Type B pancreatic cell (in vitro differentiated cells): ENCODE results near the gene PSEN2. TPM values are rescaled to one million over a fixed set of nuclear protein-coding genes. Genes with fewer than 3 reads are reported as not detected.
"Not testable (repeated sequence)": the region's sequence is repeated elsewhere in the genome, so short reads cannot be mapped to it uniquely, and the experiment has no call there.

Experiments
- DNase-seq: peaks from one replicate; pipeline ENCODE4 v3.0.0; 2021; ENCODE audit warnings: mixed read lengths; ENCODE audit not compliant: unreplicated experiment; ENCODE audit errors: extremely low spot score
- H3K27ac Mint-ChIP-seq: 2 replicates; pipeline ENCODE4 v1.8.0; 2021; ENCODE audit warnings: mild to moderate bottlenecking, mixed read lengths
- H3K27me3 Mint-ChIP-seq: 2 replicates; pipeline ENCODE4 v1.8.0; 2021; ENCODE audit warnings: mixed read lengths
- H3K36me3 Mint-ChIP-seq: 2 replicates; pipeline ENCODE4 v1.8.0; 2021; ENCODE audit warnings: mixed read lengths
- H3K4me1 Mint-ChIP-seq: one replicate; pipeline ENCODE4 v1.8.0; 2021; ENCODE audit warnings: mixed read lengths; ENCODE audit not compliant: unreplicated experiment
- H3K4me3 Mint-ChIP-seq: 2 replicates; pipeline ENCODE4 v1.8.0; 2021; ENCODE audit warnings: mild to moderate bottlenecking, mixed read lengths
- H3K9me3 Mint-ChIP-seq: 2 replicates; pipeline ENCODE4 v1.8.0; 2021; ENCODE audit warnings: mixed read lengths
- total RNA-seq: library from RNA; stranded (reverse); gene quantifications from 2 replicates; pipeline ENCODE4 v1.2.1, GENCODE V29; 2021; ENCODE audit warnings: low replicate concordance
- TF ChIP-seq, protein P1 (sequence below): fragments of 200-600 bp; sonication (generic); conservative IDR thresholded peaks from 2 replicates; pipeline ENCODE4 v1.5.0; 2021; ENCODE audit warnings: antibody characterized with exemption, mild to moderate bottlenecking

Gene PSEN2
- total RNA-seq, 1 donor from 2014 or later: 22.6 TPM

DNA sequence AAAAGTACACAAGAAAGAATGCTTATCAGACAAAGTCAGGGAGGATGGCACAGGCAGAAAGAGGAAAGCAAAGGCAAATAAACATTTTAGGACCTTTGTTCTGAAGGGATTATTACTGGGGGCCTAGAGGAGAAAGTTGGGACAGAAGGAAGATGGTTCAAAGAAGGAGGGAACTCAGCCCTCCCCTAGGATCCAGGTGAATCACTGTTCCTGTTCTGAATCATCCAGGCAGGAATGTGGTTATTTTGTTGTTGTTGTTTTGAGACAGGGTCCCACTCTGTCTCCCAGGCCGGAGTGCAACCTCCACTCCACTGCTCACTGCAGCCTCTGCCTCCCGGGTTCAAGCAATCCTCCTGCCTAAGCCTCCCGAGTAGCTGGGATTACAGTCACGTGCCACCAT is 38.5 kb upstream of the PSEN2 start:
- Mint-ChIP-seq H3K4me3 (no peak overlapping the region), H3K9me3 (no peaks in the 10 kb centered on the region), H3K4me1 (peaks cover 8% of the 10 kb centered on the region), H3K36me3 (no peaks in the 10 kb centered on the region), H3K27ac (no peak overlapping the region), H3K27me3 (peaks cover 11% of the 10 kb centered on the region)
- TF ChIP-seq, protein P1, sequence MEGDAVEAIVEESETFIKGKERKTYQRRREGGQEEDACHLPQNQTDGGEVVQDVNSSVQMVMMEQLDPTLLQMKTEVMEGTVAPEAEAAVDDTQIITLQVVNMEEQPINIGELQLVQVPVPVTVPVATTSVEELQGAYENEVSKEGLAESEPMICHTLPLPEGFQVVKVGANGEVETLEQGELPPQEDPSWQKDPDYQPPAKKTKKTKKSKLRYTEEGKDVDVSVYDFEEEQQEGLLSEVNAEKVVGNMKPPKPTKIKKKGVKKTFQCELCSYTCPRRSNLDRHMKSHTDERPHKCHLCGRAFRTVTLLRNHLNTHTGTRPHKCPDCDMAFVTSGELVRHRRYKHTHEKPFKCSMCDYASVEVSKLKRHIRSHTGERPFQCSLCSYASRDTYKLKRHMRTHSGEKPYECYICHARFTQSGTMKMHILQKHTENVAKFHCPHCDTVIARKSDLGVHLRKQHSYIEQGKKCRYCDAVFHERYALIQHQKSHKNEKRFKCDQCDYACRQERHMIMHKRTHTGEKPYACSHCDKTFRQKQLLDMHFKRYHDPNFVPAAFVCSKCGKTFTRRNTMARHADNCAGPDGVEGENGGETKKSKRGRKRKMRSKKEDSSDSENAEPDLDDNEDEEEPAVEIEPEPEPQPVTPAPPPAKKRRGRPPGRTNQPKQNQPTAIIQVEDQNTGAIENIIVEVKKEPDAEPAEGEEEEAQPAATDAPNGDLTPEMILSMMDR: no peak
- DNase-seq: no peak

DNA sequence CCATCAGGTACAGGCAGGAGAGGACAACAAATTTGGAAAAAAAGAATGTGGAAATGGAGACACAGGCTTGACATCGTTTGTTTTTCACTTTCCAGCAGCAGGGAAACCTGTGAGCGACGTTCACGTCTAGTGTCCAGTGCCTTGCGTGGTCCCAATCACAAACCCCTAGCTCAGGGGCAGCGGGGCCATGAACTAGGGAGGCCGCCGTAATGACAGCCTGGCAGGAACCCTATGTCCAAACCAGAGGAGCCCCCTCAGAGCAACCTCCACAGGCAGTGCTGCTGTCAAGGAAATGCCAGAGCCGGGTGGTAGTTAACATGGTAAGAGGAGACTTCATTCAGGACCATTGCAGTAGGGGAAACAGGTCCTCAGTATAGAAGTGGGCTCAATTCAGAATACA is 37.8 kb upstream of the PSEN2 start:
- Mint-ChIP-seq H3K4me3 (no peak overlapping the region), H3K27ac (no peak overlapping the region), H3K4me1 (peaks cover 6% of the 10 kb centered on the region), H3K27me3 (peaks cover 11% of the 10 kb centered on the region), H3K36me3 (no peaks in the 10 kb centered on the region), H3K9me3 (no peaks in the 10 kb centered on the region)
- no peak for DNase-seq
- TF ChIP-seq, protein P1: no peak

DNA sequence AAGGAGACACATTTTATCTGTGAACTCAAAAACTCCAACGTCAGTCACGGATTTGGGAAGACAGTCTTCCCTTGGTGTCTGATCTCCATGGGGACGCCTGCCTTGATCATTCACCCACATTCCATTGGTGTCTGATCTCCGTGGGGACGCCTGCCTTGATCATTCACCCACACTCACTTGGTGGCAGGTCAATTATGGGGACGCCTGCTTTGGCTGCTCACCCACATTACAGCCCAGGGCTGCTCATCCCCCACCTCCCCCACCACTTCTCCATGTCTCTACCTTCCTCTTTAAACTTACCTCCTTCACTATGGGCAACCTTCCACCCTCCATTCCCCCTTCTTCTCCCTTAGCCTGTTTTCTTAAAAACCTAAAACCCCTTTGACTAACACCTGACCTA is 36.2 kb upstream of the PSEN2 start:
- DNase-seq, H3K27ac Mint-ChIP-seq, H3K36me3 Mint-ChIP-seq, H3K4me1 Mint-ChIP-seq, H3K9me3 Mint-ChIP-seq, H3K4me3 Mint-ChIP-seq: not testable (repeated sequence)
- H3K27me3 Mint-ChIP-seq: peaks cover 11% of the 10 kb centered on the region

DNA sequence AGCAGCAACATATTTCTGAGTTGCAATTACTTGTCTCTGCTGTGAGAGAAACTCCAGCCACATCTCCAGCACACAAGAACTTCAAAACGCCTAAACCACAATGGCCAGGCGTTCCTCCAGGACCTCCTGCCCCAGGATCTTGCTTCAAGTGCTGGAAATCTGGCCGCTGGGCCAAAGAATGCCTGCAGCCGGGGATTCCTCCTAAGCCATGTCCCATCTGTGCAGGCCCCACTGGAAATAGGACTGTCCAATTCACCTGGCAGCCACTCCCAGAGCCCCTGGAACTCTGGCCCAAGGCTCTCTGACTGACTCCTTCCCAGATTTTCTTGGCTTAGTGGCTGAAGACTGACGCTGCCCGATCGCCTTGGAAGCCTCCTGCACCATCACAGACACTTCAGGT is 35.0 kb upstream of the PSEN2 start:
- not testable (repeated sequence) for H3K36me3 Mint-ChIP-seq, H3K9me3 Mint-ChIP-seq, H3K4me3 Mint-ChIP-seq, DNase-seq, H3K4me1 Mint-ChIP-seq, H3K27ac Mint-ChIP-seq
- peaks cover 11% of the 10 kb centered on the region for H3K27me3 Mint-ChIP-seq

DNA sequence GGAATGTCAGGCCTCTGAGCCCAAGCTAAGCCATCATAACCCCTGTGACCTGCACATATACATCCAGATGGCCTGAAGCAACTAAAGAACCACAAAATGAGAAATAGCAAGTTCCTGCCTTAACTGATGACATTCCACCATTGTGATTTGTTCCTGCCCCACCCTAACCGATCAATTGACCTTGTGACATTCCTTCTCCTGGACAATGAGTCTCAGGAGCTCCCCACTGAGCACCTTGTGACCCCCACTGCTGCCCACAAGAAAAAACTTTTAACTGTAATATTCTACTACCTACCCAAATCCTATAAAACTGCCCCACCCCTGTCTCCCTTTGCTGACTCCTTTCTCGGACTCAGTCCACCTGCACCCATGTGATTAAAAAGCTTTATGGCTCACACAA is 32.5 kb upstream of the PSEN2 start:
- peaks cover 11% of the 10 kb centered on the region for H3K27me3 Mint-ChIP-seq
- DNase-seq, H3K36me3 Mint-ChIP-seq, H3K9me3 Mint-ChIP-seq, H3K4me3 Mint-ChIP-seq, H3K4me1 Mint-ChIP-seq, H3K27ac Mint-ChIP-seq: not testable (repeated sequence)

DNA sequence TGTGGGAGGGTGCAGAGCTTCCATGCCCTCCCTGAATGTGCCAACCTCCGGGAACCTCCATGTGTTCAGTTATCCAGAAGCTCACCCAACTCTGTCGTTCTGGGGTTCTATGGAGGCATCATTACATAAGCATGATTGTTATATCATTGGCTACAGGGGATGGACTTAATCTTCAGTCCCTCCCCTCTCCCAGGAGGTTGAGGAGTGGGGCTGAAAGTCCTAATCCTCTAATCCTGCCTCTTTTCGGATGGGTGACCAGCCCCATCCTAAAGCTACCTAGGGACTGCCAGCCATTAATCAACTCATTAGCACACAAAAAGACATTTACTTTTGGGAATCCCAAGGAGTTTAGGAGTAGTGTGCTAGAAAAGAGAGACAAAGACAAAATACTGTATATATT is 32.0 kb upstream of the PSEN2 start:
- Mint-ChIP-seq H3K4me1 (no peaks in the 10 kb centered on the region), H3K36me3 (no peaks in the 10 kb centered on the region), H3K27me3 (peaks cover 10% of the 10 kb centered on the region), H3K4me3 (no peak overlapping the region), H3K27ac (no peak overlapping the region), H3K9me3 (no peaks in the 10 kb centered on the region)
- no peak for DNase-seq
- TF ChIP-seq, protein P1: no peak

DNA sequence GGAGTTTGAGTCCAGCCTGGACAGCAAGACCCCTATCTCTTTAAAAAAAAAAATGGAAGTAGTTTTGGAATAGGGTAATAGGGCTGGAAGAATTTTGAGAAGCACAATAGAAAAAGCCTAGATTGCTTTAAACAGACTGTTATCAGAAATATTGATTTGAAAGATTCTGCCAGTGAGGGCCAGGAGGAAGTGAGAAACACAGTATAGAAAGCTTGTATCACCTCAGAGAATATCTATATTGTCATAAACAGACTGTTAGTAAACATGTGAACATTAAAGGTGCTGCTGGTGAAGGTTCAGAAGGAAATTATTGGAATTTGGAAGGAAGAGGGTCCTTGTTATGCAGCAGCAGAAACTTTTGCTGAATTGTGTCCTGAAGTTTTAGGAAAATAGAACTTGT is 24.8 kb upstream of the PSEN2 start:
- Mint-ChIP-seq H3K4me1 (no peaks in the 10 kb centered on the region), H3K27ac (no peak overlapping the region), H3K27me3 (no peaks in the 10 kb centered on the region), H3K9me3 (peaks cover 6% of the 10 kb centered on the region), H3K36me3 (no peaks in the 10 kb centered on the region), H3K4me3 (no peak overlapping the region)
- TF ChIP-seq, protein P1: no peak
- DNase-seq: no peak
